Measurements from ENCODE around the gene CLASP1. TPM values are rescaled to one million over a fixed set of nuclear protein-coding genes. Genes with fewer than 3 reads are reported as not detected.
"Not testable (repeated sequence)": the region's sequence is repeated elsewhere in the genome, so short reads cannot be mapped to it uniquely, and the experiment has no call there.

Gene CLASP1
- total RNA-seq, 2 experiments from 2014 or later: 58.0 to 58.5 TPM

DNA sequence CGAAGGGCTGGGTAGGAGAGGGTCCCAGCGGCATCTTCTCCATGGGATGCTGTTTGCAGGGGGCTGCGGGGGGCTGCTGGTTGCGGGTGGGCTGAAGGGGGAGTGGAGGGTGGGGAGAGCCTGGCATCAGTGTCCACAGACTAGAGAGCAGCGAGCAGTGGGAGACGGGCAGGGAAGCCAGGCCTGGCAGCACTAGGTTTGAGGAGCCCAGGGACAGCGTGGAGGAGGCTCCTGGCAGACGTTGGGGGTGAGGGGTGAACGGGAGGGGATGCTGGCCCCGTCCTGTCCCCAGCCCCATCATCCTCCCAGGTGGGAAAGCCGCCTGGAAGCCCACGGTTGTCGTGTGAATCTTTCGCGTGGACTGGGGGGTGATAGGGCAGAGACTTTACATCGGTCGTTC lies 316.0 kb downstream of the CLASP1 start:
- H3K27ac Mint-ChIP-seq: no peak overlapping the region
- ATAC-seq (ENCODE audit: poor library complexity): no peak

DNA sequence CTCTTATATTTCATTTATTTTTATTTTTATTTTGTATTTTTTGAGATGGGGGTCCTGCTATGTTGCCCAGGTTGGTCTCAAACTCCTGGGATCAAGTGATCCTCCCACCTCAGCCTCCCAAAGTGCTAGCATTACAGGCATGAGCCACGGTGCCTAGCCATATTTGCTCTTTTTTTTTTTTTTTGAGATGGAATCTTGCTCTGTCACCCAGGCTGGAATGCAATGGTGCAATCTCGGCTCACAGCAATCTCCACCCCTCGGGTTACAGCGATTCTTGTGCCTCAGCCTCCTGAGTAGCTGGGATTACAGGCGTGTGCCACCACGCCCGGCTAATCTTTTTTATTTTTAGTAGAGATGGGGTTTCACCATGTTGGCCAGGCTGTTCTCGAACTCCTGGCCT lies 317.9 kb downstream of the CLASP1 start:
- H3K36me3 Mint-ChIP-seq (ENCODE audit: low read depth); H3K9me3 ChIP-seq (ENCODE audit: control insufficient read depth in 1 of 2, insufficient read depth in 1 of 2, low read length in 2 of 2); H3K9me3 Mint-ChIP-seq; H3K36me3 ChIP-seq (ENCODE audit: insufficient read depth, low read length); H3K4me1 ChIP-seq (ENCODE audit: insufficient read depth, low read length); H3K4me3 Mint-ChIP-seq; ATAC-seq (ENCODE audit: poor library complexity); CTCF ChIA-PET; DNase-seq; H3K27ac Mint-ChIP-seq; intact Hi-C loops (cut with DNase I, micrococcal nuclease); H3K27me3 Mint-ChIP-seq; H3K27me3 ChIP-seq (ENCODE audit: control insufficient read depth in 1 of 2, insufficient read depth in 2 of 2, low read length in 2 of 2); H3K4me1 Mint-ChIP-seq (ENCODE audit: low read depth); H3K4me3 ChIP-seq (ENCODE audit: low read length); POLR2A ChIA-PET; H3K27ac ChIP-seq (ENCODE audit: low read depth in 1 of 2, low read length in 2 of 2): not testable (repeated sequence)

More for the DNA sequence above, 316.0 kb downstream of the CLASP1 start:
- Histone ChIP-seq H3K4me1 (ENCODE audit: insufficient read depth, low read length) (no peaks in the 10 kb centered on the region), H3K36me3 (ENCODE audit: insufficient read depth, low read length) (peaks cover 3% of the 10 kb centered on the region), H3K27me3 (ENCODE audit: control insufficient read depth in 1 of 2, insufficient read depth in 2 of 2, low read length in 2 of 2) (no peaks in the 10 kb centered on the region), H3K27ac (ENCODE audit: low read depth in 1 of 2, low read length in 2 of 2) (no peak overlapping the region), H3K9me3 (ENCODE audit: control insufficient read depth in 1 of 2, insufficient read depth in 1 of 2, low read length in 2 of 2) (no peaks in the 10 kb centered on the region), H3K4me3 (ENCODE audit: low read length) (no peak overlapping the region)
- DNase-seq: no peak
- Mint-ChIP-seq H3K4me3 (no peak overlapping the region), H3K9me3 (no peaks in the 10 kb centered on the region), H3K36me3 (ENCODE audit: low read depth) (no peaks in the 10 kb centered on the region), H3K27me3 (peaks cover 4% of the 10 kb centered on the region), H3K4me1 (ENCODE audit: low read depth) (no peaks in the 10 kb centered on the region)
- intact Hi-C loops (cut with DNase I, micrococcal nuclease): no loop called here
- ChIA-PET CTCF (no interaction called here), POLR2A (no interaction called here)
- TF ChIP-seq, protein P1, sequence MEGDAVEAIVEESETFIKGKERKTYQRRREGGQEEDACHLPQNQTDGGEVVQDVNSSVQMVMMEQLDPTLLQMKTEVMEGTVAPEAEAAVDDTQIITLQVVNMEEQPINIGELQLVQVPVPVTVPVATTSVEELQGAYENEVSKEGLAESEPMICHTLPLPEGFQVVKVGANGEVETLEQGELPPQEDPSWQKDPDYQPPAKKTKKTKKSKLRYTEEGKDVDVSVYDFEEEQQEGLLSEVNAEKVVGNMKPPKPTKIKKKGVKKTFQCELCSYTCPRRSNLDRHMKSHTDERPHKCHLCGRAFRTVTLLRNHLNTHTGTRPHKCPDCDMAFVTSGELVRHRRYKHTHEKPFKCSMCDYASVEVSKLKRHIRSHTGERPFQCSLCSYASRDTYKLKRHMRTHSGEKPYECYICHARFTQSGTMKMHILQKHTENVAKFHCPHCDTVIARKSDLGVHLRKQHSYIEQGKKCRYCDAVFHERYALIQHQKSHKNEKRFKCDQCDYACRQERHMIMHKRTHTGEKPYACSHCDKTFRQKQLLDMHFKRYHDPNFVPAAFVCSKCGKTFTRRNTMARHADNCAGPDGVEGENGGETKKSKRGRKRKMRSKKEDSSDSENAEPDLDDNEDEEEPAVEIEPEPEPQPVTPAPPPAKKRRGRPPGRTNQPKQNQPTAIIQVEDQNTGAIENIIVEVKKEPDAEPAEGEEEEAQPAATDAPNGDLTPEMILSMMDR (IDR thresholded peaks at IDR 0.05): no peak

DNA sequence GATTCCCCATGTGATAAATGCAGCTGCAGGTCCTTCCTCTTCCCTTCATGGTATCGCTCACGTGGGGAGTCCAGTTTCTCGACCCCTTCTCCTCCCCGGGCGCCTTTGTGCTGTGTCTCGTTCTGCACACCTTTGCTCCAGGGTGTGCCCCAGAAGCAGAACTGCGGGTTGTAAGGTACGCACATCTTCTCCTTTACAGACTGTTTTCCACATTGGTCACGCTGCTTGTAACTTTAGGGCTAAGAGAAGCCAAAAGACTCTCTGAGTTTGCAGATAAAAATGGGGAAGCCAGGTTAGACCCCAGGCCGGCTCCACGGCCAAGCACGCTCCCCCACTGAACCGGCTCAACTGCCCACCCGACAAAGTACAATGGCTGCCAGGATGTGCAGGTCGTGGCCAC lies 318.3 kb downstream of the CLASP1 start:
- H3K27me3 Mint-ChIP-seq: peaks cover 11% of the 10 kb centered on the region
- H3K4me1 Mint-ChIP-seq (ENCODE audit: low read depth): no peaks in the 10 kb centered on the region

DNA sequence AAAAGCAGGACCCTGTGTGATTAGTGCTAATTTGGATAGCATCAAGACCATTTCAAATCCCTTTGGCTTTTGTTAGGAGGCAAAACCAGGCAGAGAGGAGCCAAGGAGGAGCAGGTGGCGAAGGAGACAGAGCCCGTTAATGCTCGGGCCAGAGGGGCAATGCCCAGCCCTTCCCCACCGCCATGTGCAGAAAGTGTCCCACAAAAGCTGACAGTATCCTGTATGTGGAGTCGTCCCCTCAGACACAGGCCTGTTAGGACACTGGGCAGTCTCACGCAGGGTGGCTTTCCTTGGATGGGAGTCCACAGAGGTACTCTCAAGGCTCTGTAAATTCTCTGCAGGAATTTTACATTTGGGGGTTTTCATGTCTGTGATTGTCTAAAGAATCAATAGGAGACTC lies 319.5 kb downstream of the CLASP1 start:
- Histone ChIP-seq H3K27me3 (ENCODE audit: control insufficient read depth in 1 of 2, insufficient read depth in 2 of 2, low read length in 2 of 2) (no peaks in the 10 kb centered on the region), H3K36me3 (ENCODE audit: insufficient read depth, low read length) (no peaks in the 10 kb centered on the region), H3K27ac (ENCODE audit: low read depth in 1 of 2, low read length in 2 of 2) (no peak overlapping the region), H3K4me3 (ENCODE audit: low read length) (no peak overlapping the region), H3K9me3 (ENCODE audit: control insufficient read depth in 1 of 2, insufficient read depth in 1 of 2, low read length in 2 of 2) (no peaks in the 10 kb centered on the region), H3K4me1 (ENCODE audit: insufficient read depth, low read length) (no peaks in the 10 kb centered on the region)
- H3K4me3 Mint-ChIP-seq: no peak overlapping the region
- no peak for ATAC-seq (ENCODE audit: poor library complexity)
- no peaks in the 10 kb centered on the region for H3K9me3 Mint-ChIP-seq
- H3K4me1 Mint-ChIP-seq (ENCODE audit: low read depth): no peaks in the 10 kb centered on the region
- ChIA-PET POLR2A (no interaction called here), CTCF (no interaction called here)
- H3K27me3 Mint-ChIP-seq: peaks cover 17% of the 10 kb centered on the region
- intact Hi-C loops (cut with DNase I, micrococcal nuclease): no loop called here
- no peaks in the 10 kb centered on the region for H3K36me3 Mint-ChIP-seq (ENCODE audit: low read depth)
- no peak for DNase-seq
- TF ChIP-seq, protein P1 (IDR thresholded peaks at IDR 0.05): no peak
- H3K27ac Mint-ChIP-seq: no peak overlapping the region

More for the DNA sequence above, 318.3 kb downstream of the CLASP1 start:
- no peak overlapping the region for H3K27ac Mint-ChIP-seq
- no peaks in the 10 kb centered on the region for H3K9me3 Mint-ChIP-seq
- Histone ChIP-seq H3K9me3 (ENCODE audit: control insufficient read depth in 1 of 2, insufficient read depth in 1 of 2, low read length in 2 of 2) (no peaks in the 10 kb centered on the region), H3K27ac (ENCODE audit: low read depth in 1 of 2, low read length in 2 of 2) (no peak overlapping the region), H3K27me3 (ENCODE audit: control insufficient read depth in 1 of 2, insufficient read depth in 2 of 2, low read length in 2 of 2) (no peaks in the 10 kb centered on the region), H3K4me1 (ENCODE audit: insufficient read depth, low read length) (no peaks in the 10 kb centered on the region), H3K36me3 (ENCODE audit: insufficient read depth, low read length) (no peaks in the 10 kb centered on the region), H3K4me3 (ENCODE audit: low read length) (no peak overlapping the region)
- CTCF ChIA-PET: no interaction called here
- intact Hi-C loops (cut with DNase I, micrococcal nuclease): no loop called here
- ATAC-seq (ENCODE audit: poor library complexity): no peak
- no peak overlapping the region for H3K4me3 Mint-ChIP-seq
- TF ChIP-seq, protein P1 (IDR thresholded peaks at IDR 0.05): no peak
- POLR2A ChIA-PET: no interaction called here
- DNase-seq: no peak
- no peaks in the 10 kb centered on the region for H3K36me3 Mint-ChIP-seq (ENCODE audit: low read depth)

Data from CD4-positive, alpha-beta T cell (primary cell).